GM19193 (cell line): ENCODE measurements around the gene PTPRM.

Experiments used
- POLR2A ChIP-seq: IDR thresholded peaks from 4 replicates; pipeline ENCODE4 v1.6.1; 2011; ENCODE audit not compliant: insufficient read depth, insufficient read length; ENCODE audit errors: extremely low read depth

The PTPRM gene

GRCh38 chr18:8084160-8084559 is 517.0 kb downstream of the PTPRM start:
- TF ChIP-seq POLR2A, result no peak

GRCh38 chr18:8088626-8089025 is 521.5 kb downstream of the PTPRM start:
- no peak for TF ChIP-seq POLR2A

GRCh38 chr18:8091035-8091434 is 523.9 kb downstream of the PTPRM start:
- TF ChIP-seq POLR2A, result no peak

GRCh38 chr18:8095947-8096570 is 528.9 kb downstream of the PTPRM start:
- TF ChIP-seq POLR2A, result no peak

GRCh38 chr18:8097399-8097798 is 530.3 kb downstream of the PTPRM start:
- TF ChIP-seq POLR2A, result no peak

GRCh38 chr18:8097927-8098326 is 530.8 kb downstream of the PTPRM start:
- TF ChIP-seq POLR2A, result no peak

- no peak for TF ChIP-seq POLR2A
Measured at GRCh38 chr18:8106603-8107002, 539.5 kb downstream of the PTPRM start.

GRCh38 chr18:8107426-8107825 is 540.3 kb downstream of the PTPRM start:
- no peak for TF ChIP-seq POLR2A

GRCh38 chr18:8114480-8114879 is 547.4 kb downstream of the PTPRM start:
- TF ChIP-seq POLR2A, result no peak

- TF ChIP-seq POLR2A, result no peak
Measured at GRCh38 chr18:8116341-8117005, 549.4 kb downstream of the PTPRM start.

- no peak for TF ChIP-seq POLR2A
Measured at GRCh38 chr18:8117006-8117371, 549.9 kb downstream of the PTPRM start.

GRCh38 chr18:8121101-8121500 is 554.0 kb downstream of the PTPRM start:
- no peak for TF ChIP-seq POLR2A

- no peak for TF ChIP-seq POLR2A
Measured at GRCh38 chr18:8121942-8122480, 554.9 kb downstream of the PTPRM start.

- no peak for TF ChIP-seq POLR2A
Measured at GRCh38 chr18:8124232-8125146, 557.4 kb downstream of the PTPRM start.

GRCh38 chr18:8130096-8130495 is 563.0 kb downstream of the PTPRM start:
- TF ChIP-seq POLR2A, result no peak

- no peak for TF ChIP-seq POLR2A
Measured at GRCh38 chr18:8133032-8133431, 565.9 kb downstream of the PTPRM start.

GRCh38 chr18:8133888-8134287 is 566.8 kb downstream of the PTPRM start:
- TF ChIP-seq POLR2A, result no peak
